Small intestine (tissue), 7 donors: ENCODE data around the gene HECTD1. TPM values are rescaled to one million over a fixed set of nuclear protein-coding genes. Genes with fewer than 3 reads are reported as not detected.
A peak's percentile ranks its signal among the peaks of the same experiment; 100 is the strongest.
"Not testable (repeated sequence)": the region's sequence is repeated elsewhere in the genome, so short reads cannot be mapped to it uniquely, and the experiment has no call there.

Experiments
- DNase-seq, 2 donors: peaks; one replicate each; pipeline versions ENCODE4 v3.0.0 to v3.0.0-alpha.2; 2013
- FAIRE-seq: peaks from 2 replicates; lab custom pipeline; 2012; peaks lifted over from hg19 to GRCh38; lab: Jason Lieb, UNC
- H3K27ac ChIP-seq, 3 donors: one replicate each; pipeline ENCODE4 v1.5.1; 2013; ENCODE audit warnings: low read length in 2 of 3, mild to moderate bottlenecking in 2 of 3, control low read depth in 1 of 3, inconsistent platforms in 1 of 3, low read depth in 1 of 3, moderate library complexity in 1 of 3
- H3K27me3 ChIP-seq, 3 donors: one replicate each; pipeline ENCODE4 v1.6.1; 2013; ENCODE audit warnings: low read length in 3 of 3, inconsistent platforms in 1 of 3; ENCODE audit not compliant: control insufficient read depth in 3 of 3, insufficient read depth in 3 of 3
- H3K36me3 ChIP-seq, 3 donors: one replicate each; pipeline ENCODE4 v1.6.1; 2013; ENCODE audit warnings: low read length in 3 of 3, inconsistent platforms in 1 of 3, low read depth in 1 of 3, mild to moderate bottlenecking in 1 of 3, moderate library complexity in 1 of 3; ENCODE audit not compliant: control insufficient read depth in 3 of 3, insufficient read depth in 2 of 3
- H3K4me1 ChIP-seq, 3 donors: one replicate each; pipeline ENCODE4 v1.6.1; 2013; ENCODE audit warnings: low read length in 2 of 3, inconsistent platforms in 1 of 3, low read depth in 1 of 3, mild to moderate bottlenecking in 1 of 3, moderate library complexity in 1 of 3; ENCODE audit not compliant: control insufficient read depth in 3 of 3, insufficient read depth in 2 of 3
- H3K4me3 ChIP-seq, 3 donors: one replicate each; pipeline ENCODE4 v1.5.1; 2013; ENCODE audit warnings: low read length in 3 of 3, control low read depth in 1 of 3, inconsistent platforms in 1 of 3, low read depth in 1 of 3, mild to moderate bottlenecking in 1 of 3, moderate library complexity in 1 of 3
- H3K9me3 ChIP-seq, 2 donors: one replicate each; pipeline ENCODE4 v1.6.1; 2013; ENCODE audit warnings: low read depth in 1 of 2, low read length in 1 of 2; ENCODE audit not compliant: control insufficient read depth in 2 of 2, insufficient read depth in 1 of 2
- WGBS, 3 donors: extraction: QIAGEN DNeasy Blood & Tissue Kit; methylation state at CpG; one replicate each; pipeline ENCODE4 v1.1.7; 2013; 5-methylcytosine and 5-hydroxymethylcytosine counted together
- polyA plus RNA-seq, 4 donors: library from polyadenylated mRNA; stranded (reverse) in 3 of 4; unstranded in 1 of 4; fragments of 200-250 nt in 3 of 4; fragments of 120-200 nt in 1 of 4; gene quantifications; one replicate each; pipeline versions ENCODE4 v1.2.1 to v1.2.3, GENCODE V29; 2013
- donor health status: healthy with polysubstance abuse.
- donor health status: control.
- donor health status: control.
- donor health status: Bipolar disorder and iron deficiency.
- donor health status: healthy.

HECTD1 gene
- polyA plus RNA-seq, 4 donors = 40.9 to 84.4 (median 55.0) TPM

- peak; percentile 40 to 50 for DNase-seq
- Histone ChIP-seq H3K36me3 (peaks cover 0 to 12% (median 0%) of the 10 kb centered on the region in 3 donors), H3K27ac (peak overlapping the region; percentile 22 to 96 (median 64)), H3K4me1 (peaks cover 0 to 11% (median 8%) of the 10 kb centered on the region in 3 donors), H3K9me3 (no peaks in the 10 kb centered on the region), H3K4me3 (peak overlapping the region; percentile 24 to 85 (median 61)), H3K27me3 (no peaks in the 10 kb centered on the region)
- WGBS, 3 donors = 2 to 5% (median 4%) methylated on average over 9 of the region's 9 CpGs
- FAIRE-seq = no peak
Observed at GRCh38 chr14:31205681-31206535, 1.7 kb downstream of the HECTD1 start.

- H3K36me3 ChIP-seq = peaks cover 3 to 18% (median 5%) of the 10 kb centered on the region in 3 donors
- DNase-seq (no peak), FAIRE-seq (peak; percentile 33)
- no peak overlapping the region for H3K4me3 ChIP-seq
- WGBS, 3 donors = 8 to 22% (median 16%) methylated on average over 3 of the region's 3 CpGs
- H3K4me1 ChIP-seq = peaks cover 0 to 11% (median 8%) of the 10 kb centered on the region in 3 donors
- no peaks in the 10 kb centered on the region for H3K9me3 ChIP-seq
- no peaks in the 10 kb centered on the region for H3K27me3 ChIP-seq
- H3K27ac ChIP-seq = no peak overlapping the region
Observed at GRCh38 chr14:31204593-31205534, 2.7 kb downstream of the HECTD1 start.

- H3K9me3 ChIP-seq, H3K27me3 ChIP-seq, H3K27ac ChIP-seq, FAIRE-seq, H3K4me3 ChIP-seq, DNase-seq: not testable (repeated sequence)
- WGBS, 3 donors = 89 to 97% (median 95%) methylated on average over 11 of the region's 11 CpGs
- Histone ChIP-seq H3K4me1 (peaks cover 0 to 11% (median 5%) of the 10 kb centered on the region in 3 donors), H3K36me3 (peaks cover 3 to 18% (median 5%) of the 10 kb centered on the region in 3 donors)
Observed at GRCh38 chr14:31203899-31204592, 3.5 kb downstream of the HECTD1 start.

GRCh38 chr14:31203414-31203742 lies 4.2 kb downstream of the HECTD1 start:
- Histone ChIP-seq H3K9me3 (no peaks in the 10 kb centered on the region), H3K4me3 (no peak overlapping the region), H3K36me3 (peaks cover 3 to 21% (median 5%) of the 10 kb centered on the region in 3 donors), H3K27ac (no peak overlapping the region), H3K4me1 (peaks cover 0 to 7% (median 0%) of the 10 kb centered on the region in 3 donors), H3K27me3 (no peaks in the 10 kb centered on the region)
- DNase-seq (no peak), FAIRE-seq (no peak)
- WGBS, 3 donors = 96 to 98% (median 98%) methylated on average over 3 of the region's 3 CpGs

GRCh38 chr14:31201111-31201510 lies 6.5 kb downstream of the HECTD1 start:
- H3K27me3 ChIP-seq = no peaks in the 10 kb centered on the region
- no peak overlapping the region for H3K27ac ChIP-seq
- DNase-seq (no peak), FAIRE-seq (no peak)
- peaks cover 5 to 25% (median 6%) of the 10 kb centered on the region in 3 donors for H3K36me3 ChIP-seq
- 67 to 100% (median 97%) methylated on average over 1 of the region's 1 CpG for WGBS, 3 donors
- H3K4me3 ChIP-seq = no peak overlapping the region
- peaks cover 0 to 5% (median 0%) of the 10 kb centered on the region in 3 donors for H3K4me1 ChIP-seq
- no peaks in the 10 kb centered on the region for H3K9me3 ChIP-seq

GRCh38 chr14:31200702-31200990 lies 6.9 kb downstream of the HECTD1 start:
- peaks cover 0 to 2% (median 1%) of the 10 kb centered on the region in 3 donors for H3K4me1 ChIP-seq
- no peak overlapping the region for H3K4me3 ChIP-seq
- no peaks in the 10 kb centered on the region for H3K9me3 ChIP-seq
- WGBS, 3 donors = 86 to 94% (median 89%) methylated on average over 1 of the region's 1 CpG
- H3K27me3 ChIP-seq = no peaks in the 10 kb centered on the region
- DNase-seq = no peak
- peaks cover 5 to 28% (median 6%) of the 10 kb centered on the region in 3 donors for H3K36me3 ChIP-seq
- FAIRE-seq = no peak
- no peak overlapping the region for H3K27ac ChIP-seq

GRCh38 chr14:31197671-31198070 lies 9.9 kb downstream of the HECTD1 start:
- DNase-seq (no peak), FAIRE-seq (no peak)
- Histone ChIP-seq H3K36me3 (peaks cover 5 to 28% (median 6%) of the 10 kb centered on the region in 3 donors), H3K4me3 (no peak overlapping the region), H3K27ac (no peak overlapping the region), H3K9me3 (no peaks in the 10 kb centered on the region), H3K27me3 (no peaks in the 10 kb centered on the region), H3K4me1 (peaks cover 0 to 4% (median 0%) of the 10 kb centered on the region in 3 donors)
- WGBS, 3 donors = 92 to 98% (median 93%) methylated on average over 1 of the region's 1 CpG
